HG03378 (cell line): ENCODE data around the gene CCNQ.
A peak's percentile ranks its signal among the peaks of the same experiment; 100 is the strongest.

Experiments used
- ATAC-seq: cut with Tn5 transposase; IDR thresholded peaks from one replicate; pipeline ENCODE4 v1.9.1; 2021; ENCODE audit warnings: mild to moderate bottlenecking, moderate library complexity; ENCODE audit not compliant: unreplicated experiment

The CCNQ gene

GRCh38 chrX:153546386-153546785 lies 52.6 kb downstream of the CCNQ start:
- ATAC-seq, result no peak

GRCh38 chrX:153544727-153545126 lies 54.2 kb downstream of the CCNQ start:
- ATAC-seq, result no peak

- ATAC-seq, result no peak
These were observed 59.0 kb downstream of the CCNQ start for GRCh38 chrX:153539979-153540358.

GRCh38 chrX:153539171-153539978 lies 59.6 kb downstream of the CCNQ start:
- ATAC-seq, result peak; percentile 65

GRCh38 chrX:153538424-153538823 lies 60.5 kb downstream of the CCNQ start:
- ATAC-seq, result no peak
